Measurements from ENCODE around the gene CD1D. TPM values are rescaled to one million over a fixed set of nuclear protein-coding genes. Genes with fewer than 3 reads are reported as not detected.

CD1D gene
- total and polyA plus RNA-seq, 8 donors = 1.5 to 3.6 (median 1.8) TPM

- no peaks in the 10 kb centered on the region for H3K9me3 ChIP-seq
- no peak for TF ChIP-seq CTCF (IDR thresholded peaks at IDR 0.05)
- H3K27me3 ChIP-seq = peaks cover 12 to 60% of the 10 kb centered on the region in 2 donors
- intact Hi-C loops (cut with DNase I) = no loop called here
- DNase-seq = no peak
- ATAC-seq = no peak
- peaks cover 3 to 39% of the 10 kb centered on the region in 2 donors for H3K4me1 ChIP-seq
- no peaks in the 10 kb centered on the region for H3K36me3 ChIP-seq
- H3K27ac ChIP-seq = no peak overlapping the region
- H3K4me3 ChIP-seq = no peak overlapping the region
These were observed 1.2 kb upstream of the CD1D start for GRCh38 chr1:158179301-158180041.

- H3K4me3 ChIP-seq = peak overlapping the region; percentile 37 to 58
- peaks cover 12 to 60% of the 10 kb centered on the region in 2 donors for H3K27me3 ChIP-seq
- ATAC-seq = no peak
- intact Hi-C loops (cut with DNase I) = no loop called here
- TF ChIP-seq CTCF (IDR thresholded peaks at IDR 0.05) = no peak
- no peaks in the 10 kb centered on the region for H3K9me3 ChIP-seq
- no peak overlapping the region for H3K27ac ChIP-seq
- no peak for DNase-seq
- H3K4me1 ChIP-seq = peaks cover 3 to 50% of the 10 kb centered on the region in 2 donors
- H3K36me3 ChIP-seq = no peaks in the 10 kb centered on the region
These were observed 855 bp downstream of the CD1D start for GRCh38 chr1:158181577-158181922.

- peaks cover 12 to 45% of the 10 kb centered on the region in 2 donors for H3K27me3 ChIP-seq
- intact Hi-C loops (cut with DNase I) = no loop called here
- DNase-seq (no peak), ATAC-seq (peak; percentile 52)
- TF ChIP-seq CTCF (IDR thresholded peaks at IDR 0.05) = no peak
- no peak overlapping the region for H3K4me3 ChIP-seq
- H3K27ac ChIP-seq = no peak overlapping the region
- peaks cover 0 to 20% of the 10 kb centered on the region in 2 donors for H3K4me1 ChIP-seq
- H3K36me3 ChIP-seq = no peaks in the 10 kb centered on the region
- no peaks in the 10 kb centered on the region for H3K9me3 ChIP-seq
These were observed 5.1 kb downstream of the CD1D start for GRCh38 chr1:158185770-158186169.

- Histone ChIP-seq H3K9me3 (no peaks in the 10 kb centered on the region), H3K27ac (no peak overlapping the region), H3K4me1 (peaks cover 0 to 16% of the 10 kb centered on the region in 2 donors), H3K27me3 (peaks cover 12 to 43% of the 10 kb centered on the region in 2 donors), H3K36me3 (no peaks in the 10 kb centered on the region), H3K4me3 (no peak overlapping the region)
- TF ChIP-seq CTCF (IDR thresholded peaks at IDR 0.05) = no peak
- DNase-seq (no peak), ATAC-seq (no peak)
- intact Hi-C loops (cut with DNase I) = no loop called here
These were observed 5.5 kb downstream of the CD1D start for GRCh38 chr1:158186180-158186579.

DNA sequence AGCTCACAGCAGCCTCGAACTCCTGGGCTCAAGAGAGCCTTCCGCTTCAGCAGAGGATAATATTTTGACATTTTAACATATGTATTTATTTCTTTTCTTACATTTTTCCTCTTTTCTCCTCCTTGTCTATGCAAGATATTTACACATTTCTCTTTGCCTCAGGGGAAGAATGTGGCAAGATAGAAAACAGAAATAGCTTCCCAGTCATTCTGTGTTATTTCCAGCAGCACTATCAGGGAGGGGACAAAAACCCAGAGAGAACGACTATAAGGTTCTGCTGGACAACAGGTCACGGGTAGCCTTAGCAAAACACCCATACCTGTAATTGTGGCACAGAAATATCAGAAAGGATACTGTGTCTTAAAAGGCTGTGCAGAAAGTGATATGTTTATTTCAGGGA, 7.9 kb downstream of the CD1D start:
- H3K27me3 ChIP-seq = peaks cover 7 to 23% of the 10 kb centered on the region in 2 donors
- ATAC-seq (no peak), DNase-seq (no peak)
- H3K27ac ChIP-seq = no peak overlapping the region
- H3K4me3 ChIP-seq = no peak overlapping the region
- TF ChIP-seq CTCF (IDR thresholded peaks at IDR 0.05) = no peak
- no peaks in the 10 kb centered on the region for H3K36me3 ChIP-seq
- intact Hi-C loops (cut with DNase I) = no loop called here
- H3K9me3 ChIP-seq = no peaks in the 10 kb centered on the region
- peaks cover 0 to 11% of the 10 kb centered on the region in 2 donors for H3K4me1 ChIP-seq

All from left lung (tissue), 10 donors.